GM18951 (cell line): ENCODE results near the gene FBRS.

Experiments used
- POLR2A ChIP-seq: IDR thresholded peaks from 4 replicates; pipeline ENCODE4 v1.6.1; 2011; ENCODE audit warnings: mild to moderate bottlenecking; ENCODE audit not compliant: insufficient read length, insufficient read depth; ENCODE audit errors: extremely low read depth
- in situ Hi-C: fragments of 300-500 bp; cut with MboI; formaldehyde crosslinking; loops from one replicate; pipeline ENCODE4 v1.12.0; 2022; ENCODE audit warnings: low sequenced_read_pairs, mixed read lengths, inconsistent platforms; ENCODE audit not compliant: unreplicated experiment

Gene FBRS

GRCh38 chr16:30651124-30652004 is 6.9 kb upstream of the FBRS start:
- TF ChIP-seq POLR2A: peak; percentile 53
- in situ Hi-C loops: no loop called here

GRCh38 chr16:30652005-30652296 is 6.3 kb upstream of the FBRS start:
- in situ Hi-C loops: no loop called here
- TF ChIP-seq POLR2A: no peak

GRCh38 chr16:30652718-30653117 is 5.5 kb upstream of the FBRS start:
- no peak for TF ChIP-seq POLR2A
- in situ Hi-C loops: no loop called here

- TF ChIP-seq POLR2A: no peak
- in situ Hi-C loops: no loop called here
Measured at GRCh38 chr16:30654856-30655255, 3.4 kb upstream of the FBRS start.

- in situ Hi-C loops: no loop called here
- TF ChIP-seq POLR2A: no peak
Measured at GRCh38 chr16:30655815-30656347, 2.4 kb upstream of the FBRS start.

GRCh38 chr16:30656388-30656787 is 1.8 kb upstream of the FBRS start:
- in situ Hi-C loops: no loop called here

GRCh38 chr16:30656974-30657865 is 1.0 kb upstream of the FBRS start:
- in situ Hi-C loops: no loop called here
- no peak for TF ChIP-seq POLR2A

More at GRCh38 chr16:30656388-30656787, 1.8 kb upstream of the FBRS start:
- TF ChIP-seq POLR2A: no peak

- peak; percentile 40 for TF ChIP-seq POLR2A
Measured at GRCh38 chr16:30658731-30659506, 688 bp downstream of the FBRS start.

GRCh38 chr16:30659507-30660423 is 1.5 kb downstream of the FBRS start:
- in situ Hi-C loops: no loop called here
- TF ChIP-seq POLR2A: peak; percentile 58

More at GRCh38 chr16:30658731-30659506, 688 bp downstream of the FBRS start:
- in situ Hi-C loops: no loop called here

- in situ Hi-C loops: no loop called here
- no peak for TF ChIP-seq POLR2A
Measured at GRCh38 chr16:30660424-30661261, 2.4 kb downstream of the FBRS start.

GRCh38 chr16:30662449-30662848 is 4.2 kb downstream of the FBRS start:
- TF ChIP-seq POLR2A: no peak
- in situ Hi-C loops: no loop called here
